D721Med (cell line): Measurements from ENCODE around the gene IFNLR1.
A peak's percentile ranks its signal among the peaks of the same experiment; 100 is the strongest.

Experiments
- DNase-seq: peaks from one replicate; pipeline ENCODE4 v3.0.0; 2011; ENCODE audit warnings: low spot score; ENCODE audit not compliant: insufficient read length
- FAIRE-seq: peaks from 2 replicates; lab custom pipeline; 2011; peaks lifted over from hg19 to GRCh38; lab: Jason Lieb, UNC
- TF ChIP-seq, protein P1 (sequence below): IDR thresholded peaks from 2 replicates; pipeline ENCODE4 v1.5.1; 2012; ENCODE audit warnings: mild to moderate bottlenecking, control low read depth; ENCODE audit not compliant: insufficient read depth; ENCODE audit errors: missing control alignments

Gene IFNLR1

DNA sequence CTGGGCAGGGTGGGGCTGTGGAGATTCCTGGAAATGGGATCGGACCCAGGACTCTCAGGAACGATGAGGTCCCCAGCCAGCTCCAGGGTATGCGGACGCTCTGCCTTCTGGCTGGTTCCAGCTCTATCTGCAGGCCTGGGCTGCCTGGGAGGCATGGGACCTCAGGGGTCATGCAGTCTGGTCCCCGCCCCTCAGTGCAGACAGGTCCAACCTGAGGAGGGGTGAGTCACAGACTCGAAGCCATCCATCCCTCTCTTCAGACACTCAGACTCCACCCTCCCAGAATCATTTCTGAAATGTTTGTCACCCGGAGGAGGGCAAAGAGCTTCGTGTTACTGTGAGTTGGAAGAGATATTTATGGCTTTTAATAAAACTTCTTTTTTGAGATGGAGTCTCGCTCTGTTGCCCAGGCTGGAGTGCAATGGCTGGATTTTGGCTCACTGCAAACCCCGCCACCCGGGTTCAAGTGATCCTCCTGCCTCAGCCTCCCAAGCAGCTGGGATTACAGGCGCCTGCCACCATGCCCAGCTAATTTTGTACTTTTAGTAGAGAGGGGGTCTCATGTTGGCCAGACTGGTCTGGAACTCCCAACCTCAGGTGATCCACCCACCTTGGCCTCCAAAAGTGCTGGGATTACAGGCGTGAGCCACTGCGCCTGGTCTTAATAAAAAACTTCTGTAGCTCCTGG is 69.2 kb downstream of the IFNLR1 start:
- TF ChIP-seq, protein P1, sequence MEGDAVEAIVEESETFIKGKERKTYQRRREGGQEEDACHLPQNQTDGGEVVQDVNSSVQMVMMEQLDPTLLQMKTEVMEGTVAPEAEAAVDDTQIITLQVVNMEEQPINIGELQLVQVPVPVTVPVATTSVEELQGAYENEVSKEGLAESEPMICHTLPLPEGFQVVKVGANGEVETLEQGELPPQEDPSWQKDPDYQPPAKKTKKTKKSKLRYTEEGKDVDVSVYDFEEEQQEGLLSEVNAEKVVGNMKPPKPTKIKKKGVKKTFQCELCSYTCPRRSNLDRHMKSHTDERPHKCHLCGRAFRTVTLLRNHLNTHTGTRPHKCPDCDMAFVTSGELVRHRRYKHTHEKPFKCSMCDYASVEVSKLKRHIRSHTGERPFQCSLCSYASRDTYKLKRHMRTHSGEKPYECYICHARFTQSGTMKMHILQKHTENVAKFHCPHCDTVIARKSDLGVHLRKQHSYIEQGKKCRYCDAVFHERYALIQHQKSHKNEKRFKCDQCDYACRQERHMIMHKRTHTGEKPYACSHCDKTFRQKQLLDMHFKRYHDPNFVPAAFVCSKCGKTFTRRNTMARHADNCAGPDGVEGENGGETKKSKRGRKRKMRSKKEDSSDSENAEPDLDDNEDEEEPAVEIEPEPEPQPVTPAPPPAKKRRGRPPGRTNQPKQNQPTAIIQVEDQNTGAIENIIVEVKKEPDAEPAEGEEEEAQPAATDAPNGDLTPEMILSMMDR = no peak
- FAIRE-seq (no peak), DNase-seq (no peak)

DNA sequence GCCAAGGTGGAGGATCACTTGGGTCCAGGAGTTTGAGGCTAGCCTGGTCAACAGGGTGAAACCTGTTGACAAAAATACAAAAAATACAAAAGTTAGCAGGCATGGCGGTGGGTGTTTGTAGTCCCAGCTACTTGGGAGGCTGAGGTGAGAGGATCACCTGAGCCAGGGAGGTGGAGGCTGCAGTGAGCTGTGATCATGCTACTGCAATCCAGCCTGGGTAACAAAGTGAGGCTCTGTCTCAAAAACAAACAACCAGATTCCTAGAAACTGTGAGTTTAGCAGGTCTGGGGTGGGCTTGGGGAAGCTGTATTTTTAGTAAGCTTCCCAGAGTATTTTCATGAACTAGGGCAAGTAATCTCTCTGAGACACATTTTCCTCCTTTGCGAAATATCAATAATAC is 70.0 kb downstream of the IFNLR1 start:
- no peak for DNase-seq
- TF ChIP-seq, protein P1 = no peak
- no peak for FAIRE-seq

DNA sequence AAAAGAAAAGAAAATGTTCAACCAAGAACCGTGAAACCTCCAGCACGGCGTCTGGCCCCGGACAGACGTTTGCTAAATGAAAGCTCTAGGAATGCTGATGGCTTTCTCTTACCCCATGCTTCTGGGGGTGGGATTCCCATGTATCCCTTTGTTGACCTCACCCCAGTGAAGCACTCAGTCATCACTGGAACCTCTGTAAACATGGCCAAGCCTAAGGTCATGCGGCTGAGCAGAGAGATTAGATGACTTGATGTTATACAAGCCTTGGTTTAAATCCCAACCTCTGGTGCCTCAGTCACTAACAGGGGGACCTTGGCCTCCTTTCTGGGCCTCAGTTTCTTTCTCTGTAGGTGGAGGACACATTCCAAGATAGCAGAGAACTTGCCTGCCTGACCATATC is 72.3 kb downstream of the IFNLR1 start:
- FAIRE-seq (no peak), DNase-seq (no peak)
- TF ChIP-seq, protein P1 = no peak

DNA sequence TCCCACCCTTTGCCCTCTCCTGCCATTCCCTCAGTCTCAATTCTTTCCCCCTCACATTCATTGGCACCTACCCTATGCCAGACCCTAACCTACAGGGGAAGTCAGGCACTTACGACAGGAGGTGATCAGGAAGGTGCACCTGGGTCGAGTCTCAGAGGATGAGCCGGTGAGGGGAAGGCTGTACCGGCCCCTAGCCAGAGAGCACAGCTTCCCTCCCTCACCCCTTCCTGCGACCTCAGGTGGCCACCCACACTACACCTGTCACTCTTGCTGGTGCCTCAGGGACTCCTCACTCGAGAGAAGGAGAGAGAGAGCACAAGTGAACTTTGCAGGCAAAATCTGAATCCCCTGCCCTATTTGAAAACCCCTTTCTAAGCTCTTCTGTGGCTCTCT is 73.5 kb downstream of the IFNLR1 start:
- FAIRE-seq (no peak), DNase-seq (no peak)
- TF ChIP-seq, protein P1 = no peak

DNA sequence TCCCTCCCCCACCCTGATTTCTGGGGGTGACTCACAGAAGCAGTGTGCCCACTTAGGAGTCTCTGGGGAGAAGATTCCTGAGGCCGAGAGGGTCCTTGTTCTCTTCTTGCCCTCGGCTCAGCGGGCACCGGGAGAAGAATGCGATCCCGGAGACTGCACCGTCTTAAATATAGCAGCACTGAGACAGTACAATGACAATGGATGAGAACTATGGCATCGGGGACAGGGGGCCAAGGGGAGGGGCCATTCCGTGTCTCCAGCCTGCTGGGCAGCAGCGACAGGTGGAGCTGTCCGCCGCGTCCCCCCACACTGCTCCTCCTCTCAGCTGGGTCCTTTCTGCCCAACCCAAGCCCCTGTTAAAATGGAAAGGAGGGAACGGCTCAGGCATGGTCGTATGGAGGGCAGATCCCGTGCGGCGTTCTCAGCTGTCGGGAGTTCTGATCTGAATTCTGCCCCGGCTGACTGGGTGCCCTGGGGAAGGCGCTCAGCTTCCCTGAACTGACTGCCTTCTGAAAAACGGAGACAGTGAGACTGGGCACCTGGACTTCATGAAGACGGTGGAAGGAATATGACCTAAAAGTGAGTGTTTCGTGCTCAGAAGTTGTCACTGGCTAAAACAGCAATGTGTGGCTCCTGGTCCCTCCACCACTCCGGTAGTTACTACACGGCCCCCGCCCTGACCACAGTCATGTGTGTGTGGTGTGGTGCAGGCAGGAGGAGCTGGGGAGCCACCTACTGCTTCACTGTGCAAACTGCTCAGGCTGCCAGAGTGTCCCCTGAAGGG is 74.9 kb downstream of the IFNLR1 start, which contains the start of gene MYOM3:
Gene MYOM3, minus strand, starts transcription at position 140 of the 784 bp plus-strand sequence. CDS start 3,499 bp downstream, outside the sequence.
- DNase-seq (no peak), FAIRE-seq (no peak)
- TF ChIP-seq, protein P1 = peak; percentile 47

DNA sequence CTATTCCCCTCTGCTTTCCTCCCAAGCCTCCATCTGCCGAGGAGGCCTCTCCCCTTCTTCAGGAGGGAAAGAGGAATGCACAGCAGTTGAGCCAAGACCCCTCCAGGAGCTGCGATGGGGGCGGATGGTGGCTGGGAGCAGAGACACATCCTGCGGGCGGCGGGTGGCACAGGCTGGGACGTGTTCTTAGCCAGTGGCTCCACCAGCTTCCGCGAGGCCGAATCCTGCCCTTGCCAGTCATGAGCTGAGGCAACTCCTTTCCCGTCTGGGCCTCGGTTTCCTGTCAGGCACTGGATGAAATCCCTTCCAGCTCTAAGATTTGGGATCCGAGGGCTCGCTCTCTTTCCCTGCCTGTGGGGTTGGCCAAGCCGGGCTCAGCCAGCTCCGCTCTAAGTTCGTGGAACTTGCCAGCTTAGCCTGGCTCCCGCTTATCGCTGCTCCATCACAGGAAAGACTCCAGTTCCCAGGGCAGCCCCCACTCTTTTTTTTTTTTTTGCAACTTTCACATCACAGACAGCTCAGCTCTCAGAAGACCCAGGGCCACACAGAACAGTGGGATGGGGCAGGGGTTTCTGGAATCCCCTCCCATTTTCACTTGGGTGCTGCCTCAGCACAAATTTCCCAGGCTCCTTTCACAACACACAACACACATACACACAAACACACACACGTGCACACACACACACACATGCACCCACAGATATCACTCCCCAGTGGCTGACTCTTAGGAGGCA is 75.7 kb downstream of the IFNLR1 start:
- no peak for DNase-seq
- TF ChIP-seq, protein P1 = no peak
- no peak for FAIRE-seq
